Measurements from ENCODE around the gene KCNMB4. TPM values are rescaled to one million over a fixed set of nuclear protein-coding genes. Genes with fewer than 3 reads are reported as not detected.
"Not testable (repeated sequence)": the region's sequence is repeated elsewhere in the genome, so short reads cannot be mapped to it uniquely, and the experiment has no call there.

Gene KCNMB4
- total RNA-seq, 1 experiment from 2014 or later = 8.4 TPM

GRCh38 chr12:70386771-70387170 lies 20.7 kb downstream of the KCNMB4 start:
- peaks cover 4% of the 10 kb centered on the region for H3K36me3 Mint-ChIP-seq (ENCODE audit: insufficient read depth, unreplicated experiment)
- no peaks in the 10 kb centered on the region for H3K4me1 Mint-ChIP-seq (ENCODE audit: low read depth, unreplicated experiment)
- no TSS peak for BruUV-seq (replicated peaks)
- no peak overlapping the region for H3K4me3 Mint-ChIP-seq (ENCODE audit: low read depth, unreplicated experiment)
- intact Hi-C loops (cut with micrococcal nuclease; ENCODE audit: unreplicated experiment) = no loop called here
- H3K27me3 Mint-ChIP-seq (ENCODE audit: unreplicated experiment) = no peaks in the 10 kb centered on the region
- H3K9me3 Mint-ChIP-seq (ENCODE audit: low read depth, unreplicated experiment) = peaks cover 5% of the 10 kb centered on the region
- H3K27ac Mint-ChIP-seq (ENCODE audit: unreplicated experiment) = no peak overlapping the region
- CTCF ChIA-PET = interaction anchor here (0.5 to 0.7 kb wide), 3 partner anchors 121 to 719 kb away, joined by 3 to 4 read pairs (median 3); no protein-coding TSS in a partner anchor
- DNase-seq = no peak
- TF ChIP-seq CTCF (IDR thresholded peaks at IDR 0.05; ENCODE audit: unreplicated experiment) = no peak

- BruUV-seq (replicated peaks) = no TSS peak
- DNase-seq = no peak
- Mint-ChIP-seq H3K9me3 (ENCODE audit: low read depth, unreplicated experiment) (peaks cover 5% of the 10 kb centered on the region), H3K27ac (ENCODE audit: unreplicated experiment) (no peak overlapping the region), H3K27me3 (ENCODE audit: unreplicated experiment) (no peaks in the 10 kb centered on the region), H3K36me3 (ENCODE audit: insufficient read depth, unreplicated experiment) (no peaks in the 10 kb centered on the region), H3K4me3 (ENCODE audit: low read depth, unreplicated experiment) (no peak overlapping the region), H3K4me1 (ENCODE audit: low read depth, unreplicated experiment) (no peaks in the 10 kb centered on the region)
- intact Hi-C loops (cut with micrococcal nuclease; ENCODE audit: unreplicated experiment) = no loop called here
- no peak for TF ChIP-seq CTCF (IDR thresholded peaks at IDR 0.05; ENCODE audit: unreplicated experiment)
- CTCF ChIA-PET = no interaction called here
Measured at GRCh38 chr12:70389678-70390077, 23.6 kb downstream of the KCNMB4 start.

GRCh38 chr12:70392631-70393030 lies 26.5 kb downstream of the KCNMB4 start:
- H3K4me1 Mint-ChIP-seq (ENCODE audit: low read depth, unreplicated experiment); H3K27me3 Mint-ChIP-seq (ENCODE audit: unreplicated experiment); H3K9me3 Mint-ChIP-seq (ENCODE audit: low read depth, unreplicated experiment); H3K36me3 Mint-ChIP-seq (ENCODE audit: insufficient read depth, unreplicated experiment); DNase-seq; intact Hi-C loops (cut with micrococcal nuclease; ENCODE audit: unreplicated experiment); CTCF ChIA-PET; H3K27ac Mint-ChIP-seq (ENCODE audit: unreplicated experiment); BruUV-seq (replicated peaks); H3K4me3 Mint-ChIP-seq (ENCODE audit: low read depth, unreplicated experiment): not testable (repeated sequence)

GRCh38 chr12:70393787-70394499 lies 27.9 kb downstream of the KCNMB4 start:
- Mint-ChIP-seq H3K27ac (ENCODE audit: unreplicated experiment) (no peak overlapping the region), H3K27me3 (ENCODE audit: unreplicated experiment) (no peaks in the 10 kb centered on the region), H3K4me1 (ENCODE audit: low read depth, unreplicated experiment) (no peaks in the 10 kb centered on the region), H3K4me3 (ENCODE audit: low read depth, unreplicated experiment) (no peak overlapping the region), H3K36me3 (ENCODE audit: insufficient read depth, unreplicated experiment) (no peaks in the 10 kb centered on the region), H3K9me3 (ENCODE audit: low read depth, unreplicated experiment) (peaks cover 5% of the 10 kb centered on the region)
- CTCF ChIA-PET = interaction anchor here (1.3 kb wide), 1 partner anchor 15 kb away, joined by 3 read pairs; no protein-coding TSS in a partner anchor
- no TSS peak for BruUV-seq (replicated peaks)
- intact Hi-C loops (cut with micrococcal nuclease; ENCODE audit: unreplicated experiment) = no loop called here
- DNase-seq = no peak
- no peak for TF ChIP-seq CTCF (IDR thresholded peaks at IDR 0.05; ENCODE audit: unreplicated experiment)

- CTCF ChIA-PET = no interaction called here
- DNase-seq = no peak
- H3K4me3 Mint-ChIP-seq (ENCODE audit: low read depth, unreplicated experiment) = no peak overlapping the region
- no TSS peak for BruUV-seq (replicated peaks)
- H3K9me3 Mint-ChIP-seq (ENCODE audit: low read depth, unreplicated experiment) = no peaks in the 10 kb centered on the region
- no peaks in the 10 kb centered on the region for H3K27me3 Mint-ChIP-seq (ENCODE audit: unreplicated experiment)
- TF ChIP-seq CTCF (IDR thresholded peaks at IDR 0.05; ENCODE audit: unreplicated experiment) = no peak
- no peaks in the 10 kb centered on the region for H3K4me1 Mint-ChIP-seq (ENCODE audit: low read depth, unreplicated experiment)
- H3K36me3 Mint-ChIP-seq (ENCODE audit: insufficient read depth, unreplicated experiment) = no peaks in the 10 kb centered on the region
- no peak overlapping the region for H3K27ac Mint-ChIP-seq (ENCODE audit: unreplicated experiment)
- intact Hi-C loops (cut with micrococcal nuclease; ENCODE audit: unreplicated experiment) = loop anchor here (5.0 kb wide), 1 partner anchor 529 kb away; no protein-coding TSS in a partner anchor
Measured at GRCh38 chr12:70398002-70398401, 31.9 kb downstream of the KCNMB4 start.
